Endothelial cell of umbilical vein (primary cell): ENCODE measurements around the gene AQP10. TPM values are rescaled to one million over a fixed set of nuclear protein-coding genes. Genes with fewer than 3 reads are reported as not detected.

Experiments used
- BruUV-seq: library from RNA; stranded (reverse); fragments of 400-500 nt; replicated peaks from 2 replicates; lab custom pipeline; 2021; lab: Mats Ljungman, UMichigan
- CTCF ChIA-PET: fragments of 300-600, 350-600 bp; sonication (Branson Sonifier 250); formaldehyde crosslinking; loops from one replicate; lab custom pipeline; 2021; ENCODE audit warnings: antibody characterized with exemption, inconsistent platforms; lab: Charles Lee
- POLR2A ChIA-PET: fragments of 300-600, 350-600 bp; sonication (Branson Sonifier 250); formaldehyde crosslinking; loops from one replicate; lab custom pipeline; 2021; ENCODE audit warnings: antibody characterized with exemption, inconsistent platforms; lab: Charles Lee
- DNase-seq: peaks from one replicate; pipeline ENCODE4 v3.0.0-alpha.2; 2011; ENCODE audit warnings: low read depth, low spot score
- FAIRE-seq: peaks from 2 replicates; lab custom pipeline; 2011; peaks lifted over from hg19 to GRCh38; lab: Jason Lieb, UNC
- H2AFZ ChIP-seq: 2 replicates; pipeline ENCODE4 v1.6.0; 2012; ENCODE audit warnings: low read depth, low read length, control low read depth, inconsistent platforms
- H3K27ac ChIP-seq: 2 replicates; pipeline ENCODE4 v1.5.1; 2011; ENCODE audit warnings: low read depth, mild to moderate bottlenecking, control low read depth, low read length, moderate library complexity; ENCODE audit not compliant: insufficient read depth
- H3K27me3 ChIP-seq, 2 experiments: 2 replicates each; pipeline versions ENCODE4 v1.6.0 to v1.6.1; 2011; ENCODE audit warnings: low read length in 2 of 2, mixed read lengths in 1 of 2; ENCODE audit not compliant: control insufficient read depth in 2 of 2, insufficient read depth in 2 of 2
- H3K36me3 ChIP-seq, 2 experiments: 2 replicates in 1 of 2; 3 replicates in 1 of 2; pipeline ENCODE4 v1.5.1; 2011; ENCODE audit warnings: low read length in 2 of 2, mild to moderate bottlenecking in 1 of 2, moderate library complexity in 1 of 2; ENCODE audit not compliant: control insufficient read depth in 2 of 2, insufficient read depth in 2 of 2; ENCODE audit errors: extremely low read depth in 1 of 2
- H3K4me1 ChIP-seq: 3 replicates; pipeline ENCODE4 v1.5.1; 2011; ENCODE audit warnings: mild to moderate bottlenecking, low read length; ENCODE audit not compliant: control insufficient read depth, insufficient read depth; ENCODE audit errors: extremely low read depth
- H3K4me2 ChIP-seq: 2 replicates; pipeline ENCODE4 v1.6.1; 2011; ENCODE audit warnings: low read length, control low read depth, mixed read lengths; ENCODE audit not compliant: insufficient read depth
- H3K4me3 ChIP-seq, 3 experiments: fragments of 200-600 bp in 1 of 3; sonication (generic), shearing (Covaris generic) in 1 of 3; replicated peaks in 1 of 3; 2 replicates each; pipeline ENCODE4 v1.5.1; 2011 to 2016; ENCODE audit warnings: control low read depth in 3 of 3, low read length in 3 of 3, mild to moderate bottlenecking in 2 of 3, inconsistent platforms in 1 of 3, low read depth in 1 of 3, moderate library complexity in 1 of 3; ENCODE audit not compliant: insufficient read depth in 1 of 3
- H3K79me2 ChIP-seq: 2 replicates; pipeline ENCODE4 v1.6.0; 2012; ENCODE audit warnings: low read length, inconsistent platforms; ENCODE audit not compliant: control insufficient read depth, insufficient read depth
- H3K9ac ChIP-seq: replicated peaks from 2 replicates; pipeline ENCODE3; 2011; ENCODE audit warnings: low read length, control low read depth; ENCODE audit not compliant: insufficient read depth; ENCODE audit errors: extremely low read depth
- H3K9me1 ChIP-seq: replicated peaks from 3 replicates; pipeline ENCODE4 v1.6.0; 2011; ENCODE audit warnings: mild to moderate bottlenecking, low read length; ENCODE audit not compliant: control insufficient read depth, insufficient read depth; ENCODE audit errors: extremely low read depth
- H3K9me3 ChIP-seq: replicated peaks from 2 replicates; pipeline ENCODE4 v1.5.1; 2012; ENCODE audit warnings: low read length, inconsistent platforms; ENCODE audit not compliant: control insufficient read depth, insufficient read depth
- H4K20me1 ChIP-seq: replicated peaks from 2 replicates; pipeline ENCODE3; 2011; ENCODE audit warnings: mild to moderate bottlenecking, low read length; ENCODE audit not compliant: control insufficient read depth, insufficient read depth; ENCODE audit errors: extremely low read depth
- CTCF ChIP-seq, 2 donors: IDR thresholded peaks; 1 replicate in 1 of 2; 2 replicates in 1 of 2; pipeline ENCODE4 v1.5.1; 2011; ENCODE audit warnings: low read length in 2 of 2, mild to moderate bottlenecking in 2 of 2, moderate library complexity in 2 of 2, control low read depth in 1 of 2, inconsistent platforms in 1 of 2, low read depth in 1 of 2; ENCODE audit not compliant: insufficient read depth in 1 of 2; ENCODE audit errors: extremely low read depth in 1 of 2
- FOS ChIP-seq: IDR thresholded peaks from 2 replicates; pipeline ENCODE4 v1.6.1; 2011; ENCODE audit warnings: mild to moderate bottlenecking, low read length, moderate library complexity, borderline replicate concordance; ENCODE audit not compliant: insufficient read depth
- dilution Hi-C: fragments of 300-500 bp; cut with MboI; formaldehyde crosslinking; loops from one replicate; pipeline ENCODE4 v1.15.0; 2019; ENCODE audit warnings: low sequenced_read_pairs; ENCODE audit not compliant: extremely low pct_ligation_motif_present
- intact Hi-C: fragments of 100-400 bp; cut with micrococcal nuclease; formaldehyde crosslinking; loops from one replicate; pipeline ENCODE4 v1.10.0; 2022
- polyA plus RNA-seq, 4 experiments: library from polyadenylated mRNA; depleted of rRNA in 3 of 4; stranded (reverse) in 3 of 4; unstranded in 1 of 4; fragments of >200 nt; gene quantifications; 2 replicates each; pipeline versions ENCODE4 v1.2.1 to v1.2.3, GENCODE V29; 2011 to 2012; ENCODE audit warnings: missing spikeins in 1 of 4
- total RNA-seq: library from RNA; stranded (reverse); gene quantifications from 2 replicates; pipeline ENCODE4 v1.2.3, GENCODE V29; 2021

AQP10 gene
- total and polyA plus RNA-seq, 2 donors (not counting 3 experiments of a cell fraction or from before 2014, with no cell fraction given), result not detected

GRCh38 chr1:154344977-154345837 is 24.3 kb downstream of the AQP10 start:
- ChIA-PET CTCF (interaction anchor here (0.6 to 6.4 kb wide), 9 partner anchors 9 to 202 kb away, joined by 3 to 67 read pairs (median 4); no protein-coding TSS in a partner anchor), POLR2A (no interaction called here)
- TF ChIP-seq FOS (no peak), CTCF (IDR thresholded peaks at IDR 0.05; ENCODE audit: extremely low read depth in 1 of 2, insufficient read depth in 1 of 2, low read depth in 1 of 2, low read length in 2 of 2) (peak; percentile 77 to 80)
- FAIRE-seq (no peak), DNase-seq (peak; percentile 41)
- Histone ChIP-seq H3K9me1 (no peaks in the 10 kb centered on the region), H3K36me3 (peaks cover 15 to 73% of the 10 kb centered on the region in 2 experiments), H4K20me1 (no peaks in the 10 kb centered on the region), H3K4me3 (no peak overlapping the region), H3K27ac (no peak overlapping the region), H3K27me3 (no peaks in the 10 kb centered on the region), H3K79me2 (no peaks in the 10 kb centered on the region), H3K4me1 (peaks cover 6% of the 10 kb centered on the region), H3K4me2 (no peak overlapping the region), H3K9ac (no peak overlapping the region), H3K9me3 (no peaks in the 10 kb centered on the region), H2AFZ (no peak overlapping the region)
- intact Hi-C loops, result no loop called here
- dilution Hi-C loops, result no loop called here
- no TSS peak for BruUV-seq
